Smooth muscle cell (in vitro differentiated cells): ENCODE results near the gene HLA-DQA1. TPM values are rescaled to one million over a fixed set of nuclear protein-coding genes. Genes with fewer than 3 reads are reported as not detected.
A peak's percentile ranks its signal among the peaks of the same experiment; 100 is the strongest.

Experiments
- DNase-seq: peaks from one replicate; lab custom pipeline; 2025; ENCODE audit not compliant: unreplicated experiment; lab: John Stamatoyannopoulos, UW
- H2AFZ ChIP-seq: fragments of 200-600 bp; sonication (generic); 2 replicates; pipeline ENCODE4 v1.6.0; 2016; ENCODE audit warnings: antibody characterized with exemption, low read depth, mild to moderate bottlenecking
- H3F3A ChIP-seq: fragments of 200-600 bp; sonication (generic); 2 replicates; pipeline ENCODE4 v1.6.0; 2017; ENCODE audit warnings: antibody characterized with exemption, low read depth
- H3K27ac ChIP-seq: fragments of 200-600 bp; sonication (generic); 2 replicates; pipeline ENCODE4 v1.5.1; 2016; ENCODE audit warnings: low read depth, mild to moderate bottlenecking
- H3K27me3 ChIP-seq: fragments of 200-600 bp; sonication (generic); 2 replicates; pipeline ENCODE4 v1.6.1; 2016; ENCODE audit warnings: low read depth, mild to moderate bottlenecking
- H3K36me3 ChIP-seq: fragments of 200-600 bp; sonication (generic); 2 replicates; pipeline ENCODE4 v1.5.1; 2016; ENCODE audit warnings: low read depth
- H3K4me1 ChIP-seq: fragments of 200-600 bp; sonication (generic); 2 replicates; pipeline ENCODE4 v1.5.1; 2016; ENCODE audit warnings: low read depth
- H3K4me2 ChIP-seq: fragments of 200-600 bp; sonication (generic); 2 replicates; pipeline ENCODE4 v1.6.0; 2016; ENCODE audit warnings: mild to moderate bottlenecking
- H3K4me3 ChIP-seq: fragments of 200-600 bp; sonication (generic); 2 replicates; pipeline ENCODE4 v1.5.1; 2016; ENCODE audit warnings: mild to moderate bottlenecking
- H3K79me2 ChIP-seq: fragments of 200-600 bp; sonication (generic); 2 replicates; pipeline ENCODE4 v1.6.0; 2016; ENCODE audit warnings: low read depth, mild to moderate bottlenecking
- H3K9ac ChIP-seq: fragments of 200-600 bp; sonication (generic); 2 replicates; pipeline ENCODE4 v1.6.0; 2016; ENCODE audit warnings: low read depth
- H3K9me3 ChIP-seq: fragments of 200-600 bp; sonication (generic); replicated peaks from 2 replicates; pipeline ENCODE4 v1.5.1; 2016; ENCODE audit warnings: low read depth
- H4K20me1 ChIP-seq: fragments of 200-600 bp; sonication (generic); 2 replicates; pipeline ENCODE4 v1.6.0; 2016; ENCODE audit warnings: low read depth
- CTCF ChIP-seq: fragments of 200-600 bp; sonication (generic); IDR thresholded peaks from 2 replicates; pipeline ENCODE4 v1.5.1; 2017; ENCODE audit warnings: borderline replicate concordance, mild to moderate bottlenecking, antibody characterized with exemption; ENCODE audit not compliant: insufficient read depth, poor library complexity, severe bottlenecking
- WGBS: methylation state at CpG from one replicate; pipeline ENCODE4 v1.1.7; 2016; ENCODE audit warnings: low lambda C conversion rate; 5-methylcytosine and 5-hydroxymethylcytosine counted together
- polyA plus RNA-seq: library from polyadenylated mRNA; unstranded; fragments of >200 nt; fragmentation: Nextera tagmentation; extraction: Ambion mirVana; gene quantifications from 2 replicates; pipeline ENCODE4 v1.2.1, GENCODE V29; 2016
- total RNA-seq: library from RNA; depleted of rRNA; stranded (reverse); fragments of >200 nt; gene quantifications from 2 replicates; pipeline ENCODE4 v1.2.3, GENCODE V29; 2014

HLA-DQA1 gene
- total and polyA plus RNA-seq, 2 experiments from 2014 or later, result 1.0 TPM; not detected in 1

DNA sequence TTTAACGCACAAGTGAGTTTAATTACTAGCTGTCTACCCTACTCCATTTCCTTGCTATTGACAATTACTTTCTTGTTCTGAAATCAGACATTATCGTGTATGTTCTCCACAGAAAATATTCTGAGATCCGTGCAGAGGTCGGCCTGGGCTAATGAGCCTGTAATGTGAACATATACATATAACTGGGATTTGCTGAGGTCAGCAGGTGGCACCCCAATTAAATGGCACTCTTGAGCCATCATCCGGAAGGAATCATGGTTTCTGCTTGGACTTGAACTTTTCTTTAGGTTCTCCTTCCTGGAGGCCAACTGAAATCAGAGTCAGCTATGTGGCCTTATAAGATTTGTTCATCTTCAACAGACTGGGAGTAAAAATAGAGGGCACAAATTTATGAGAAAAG lies 25.6 kb downstream of the HLA-DQA1 start:
- H3K4me3 ChIP-seq, result no peak overlapping the region

DNA sequence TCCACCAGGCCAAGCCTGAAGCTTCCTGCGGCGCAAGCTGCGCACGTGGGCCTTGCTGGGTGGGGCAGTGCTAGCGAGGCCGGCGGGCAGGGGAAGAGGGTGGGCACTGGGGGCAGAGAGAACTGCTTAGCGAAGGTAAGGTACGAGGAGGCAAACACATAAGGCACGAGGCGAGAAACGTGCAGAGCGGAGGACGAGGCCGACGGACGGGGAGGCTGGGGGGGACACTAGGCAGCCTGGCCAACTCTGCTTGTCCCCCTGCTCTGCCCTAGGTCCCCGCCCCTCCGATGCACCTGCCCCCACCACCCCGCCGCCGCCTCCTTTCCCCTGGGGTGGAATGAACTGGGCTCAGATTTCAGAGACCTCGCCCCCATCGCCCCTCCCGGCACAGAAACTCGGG lies 27.1 kb downstream of the HLA-DQA1 start:
- Histone ChIP-seq H3K9ac (no peak overlapping the region), H3K4me1 (no peaks in the 10 kb centered on the region), H4K20me1 (no peaks in the 10 kb centered on the region), H2AFZ (no peak overlapping the region), H3F3A (no peaks in the 10 kb centered on the region), H3K36me3 (no peaks in the 10 kb centered on the region), H3K4me2 (no peak overlapping the region), H3K4me3 (no peak overlapping the region), H3K27ac (no peak overlapping the region), H3K9me3 (no peaks in the 10 kb centered on the region), H3K27me3 (no peaks in the 10 kb centered on the region), H3K79me2 (no peaks in the 10 kb centered on the region)
- 60% methylated on average over 18 of the region's 26 CpGs for WGBS
- DNase-seq, result no peak
- no peak for TF ChIP-seq CTCF

More for the DNA sequence above, 25.6 kb downstream of the HLA-DQA1 start:
- no peak for TF ChIP-seq CTCF
- Histone ChIP-seq H3K27ac (no peak overlapping the region), H3K4me1 (no peaks in the 10 kb centered on the region), H3K36me3 (no peaks in the 10 kb centered on the region), H3F3A (no peaks in the 10 kb centered on the region), H3K79me2 (no peaks in the 10 kb centered on the region), H3K9ac (no peak overlapping the region), H3K27me3 (no peaks in the 10 kb centered on the region), H3K4me2 (no peak overlapping the region), H4K20me1 (no peaks in the 10 kb centered on the region), H2AFZ (no peak overlapping the region), H3K9me3 (no peaks in the 10 kb centered on the region)
- no peak for DNase-seq
- WGBS, result 76% methylated on average over 5 of the region's 5 CpGs

DNA sequence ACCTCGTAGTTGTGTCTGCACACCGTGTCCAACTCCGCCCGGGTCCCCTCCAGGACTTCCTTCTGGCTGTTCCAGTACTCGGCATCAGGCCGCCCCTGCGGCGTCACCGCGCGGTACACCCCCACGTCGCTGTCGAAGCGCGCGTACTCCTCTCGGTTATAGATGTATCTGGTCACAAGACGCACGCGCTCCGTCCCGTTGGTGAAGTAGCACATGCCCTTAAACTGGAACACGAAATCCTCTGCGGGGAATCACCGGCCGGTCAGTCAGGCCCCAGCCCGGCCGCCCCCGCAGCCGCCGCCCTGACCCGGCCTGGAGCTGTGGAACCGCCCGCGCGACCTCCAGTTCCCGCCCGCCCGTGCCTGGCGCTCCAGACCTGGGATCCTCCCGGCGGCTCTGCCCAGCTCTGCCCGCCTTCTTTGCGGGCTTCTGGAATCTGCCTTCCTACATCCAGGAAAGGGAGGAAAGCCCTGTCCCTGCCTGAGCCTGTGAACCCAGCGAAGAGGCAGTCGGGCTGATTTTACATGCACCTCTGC lies 27.7 kb downstream of the HLA-DQA1 start:
- Histone ChIP-seq H2AFZ (no peak overlapping the region), H3K79me2 (no peaks in the 10 kb centered on the region), H3K27me3 (no peaks in the 10 kb centered on the region), H3K27ac (no peak overlapping the region), H3F3A (no peaks in the 10 kb centered on the region), H3K4me2 (no peak overlapping the region), H3K9me3 (no peaks in the 10 kb centered on the region), H3K9ac (no peak overlapping the region), H4K20me1 (no peaks in the 10 kb centered on the region), H3K4me1 (no peaks in the 10 kb centered on the region), H3K4me3 (no peak overlapping the region), H3K36me3 (no peaks in the 10 kb centered on the region)
- no peak for DNase-seq
- TF ChIP-seq CTCF, result no peak
- WGBS, result 34% methylated on average over 46 of the region's 47 CpGs

- whole genome bisulfite sequencing, result 70% methylated on average over 3 of the region's 3 CpGs
- no peak for DNase-seq
- H3K4me1 ChIP-seq, result no peaks in the 10 kb centered on the region
- no peaks in the 10 kb centered on the region for H3F3A ChIP-seq
- peak overlapping the region; percentile 73 for H3K4me2 ChIP-seq
- H3K36me3 ChIP-seq, result no peaks in the 10 kb centered on the region
- no peaks in the 10 kb centered on the region for H4K20me1 ChIP-seq
- no peak overlapping the region for H3K4me3 ChIP-seq
- no peaks in the 10 kb centered on the region for H3K79me2 ChIP-seq
- no peak overlapping the region for H3K9ac ChIP-seq
- no peaks in the 10 kb centered on the region for H3K27me3 ChIP-seq
- no peaks in the 10 kb centered on the region for H3K9me3 ChIP-seq
- TF ChIP-seq CTCF, result no peak
- H3K27ac ChIP-seq, result no peak overlapping the region
- no peak overlapping the region for H2AFZ ChIP-seq
Observed at GRCh38 chr6:32665661-32666060, 28.5 kb downstream of the HLA-DQA1 start.
